ENCODE data around the gene OR6S1.

- no peak for TF ChIP-seq CTCF (IDR thresholded peaks at IDR 0.05; ENCODE audit: low read depth, low read length, poor library complexity, severe bottlenecking)
- TF ChIP-seq EZH2phosphoT487 (IDR thresholded peaks at IDR 0.05; ENCODE audit: borderline replicate concordance, low read length) = no peak
These were observed 50.3 kb downstream of the OR6S1 start, which contains the start of gene RNASE12 for GRCh38 chr14:20591235-20591634.

All from DOHH2 (cell line).